HCT116 (cell line): ENCODE data around the gene FTSJ3.
A peak's percentile ranks its signal among the peaks of the same experiment; 100 is the strongest.

Experiments used
- ELF1 ChIP-seq: IDR thresholded peaks from 2 replicates; pipeline ENCODE4 v1.6.1; 2012; ENCODE audit warnings: low read depth, borderline replicate concordance
- TF ChIP-seq, protein P1 (sequence below), 3 experiments: fragments of 200-600 bp in 1 of 3; sonication (generic) in 1 of 3; IDR thresholded peaks in 2 of 3; conservative IDR thresholded peaks in 1 of 3; 2 replicates each; pipeline ENCODE4 v1.5.1; 2012 to 2017; ENCODE audit warnings: low read depth in 2 of 3, low read length in 2 of 3, antibody characterized with exemption in 1 of 3, borderline replicate concordance in 1 of 3, control low read depth in 1 of 3, mild to moderate bottlenecking in 1 of 3, mixed read lengths in 1 of 3, mixed run types in 1 of 3, moderate library complexity in 1 of 3; ENCODE audit not compliant: insufficient read depth in 1 of 3

DNA sequence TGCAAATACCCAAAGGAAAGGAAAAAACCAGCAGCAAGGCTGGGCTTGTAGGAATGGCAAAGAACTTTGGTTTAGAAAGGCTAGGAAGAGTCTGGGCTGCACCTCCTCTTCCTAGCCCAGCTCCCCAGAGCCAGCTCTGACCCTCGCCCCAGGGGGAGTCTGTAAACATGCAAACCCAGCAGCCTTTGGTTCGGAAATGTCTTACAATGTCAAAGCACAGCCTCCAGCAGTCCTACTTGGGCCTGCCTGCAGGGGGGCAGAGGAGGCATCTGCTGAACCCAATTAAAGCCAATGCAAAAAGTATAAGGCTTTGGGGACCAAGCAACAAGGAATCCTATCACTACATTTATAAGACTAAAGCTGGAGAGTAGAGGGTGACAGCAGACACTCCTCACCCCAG, 5.0 kb upstream of the FTSJ3 start:
- TF ChIP-seq, protein P1, sequence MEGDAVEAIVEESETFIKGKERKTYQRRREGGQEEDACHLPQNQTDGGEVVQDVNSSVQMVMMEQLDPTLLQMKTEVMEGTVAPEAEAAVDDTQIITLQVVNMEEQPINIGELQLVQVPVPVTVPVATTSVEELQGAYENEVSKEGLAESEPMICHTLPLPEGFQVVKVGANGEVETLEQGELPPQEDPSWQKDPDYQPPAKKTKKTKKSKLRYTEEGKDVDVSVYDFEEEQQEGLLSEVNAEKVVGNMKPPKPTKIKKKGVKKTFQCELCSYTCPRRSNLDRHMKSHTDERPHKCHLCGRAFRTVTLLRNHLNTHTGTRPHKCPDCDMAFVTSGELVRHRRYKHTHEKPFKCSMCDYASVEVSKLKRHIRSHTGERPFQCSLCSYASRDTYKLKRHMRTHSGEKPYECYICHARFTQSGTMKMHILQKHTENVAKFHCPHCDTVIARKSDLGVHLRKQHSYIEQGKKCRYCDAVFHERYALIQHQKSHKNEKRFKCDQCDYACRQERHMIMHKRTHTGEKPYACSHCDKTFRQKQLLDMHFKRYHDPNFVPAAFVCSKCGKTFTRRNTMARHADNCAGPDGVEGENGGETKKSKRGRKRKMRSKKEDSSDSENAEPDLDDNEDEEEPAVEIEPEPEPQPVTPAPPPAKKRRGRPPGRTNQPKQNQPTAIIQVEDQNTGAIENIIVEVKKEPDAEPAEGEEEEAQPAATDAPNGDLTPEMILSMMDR (IDR thresholded peaks at IDR 0.05 in 2 of 3, conservative IDR thresholded peaks at IDR 0.05 in 1 of 3; ENCODE audit: borderline replicate concordance in 1 of 3, insufficient read depth in 1 of 3, low read depth in 2 of 3, low read length in 2 of 3) = peak in 1 of 3 experiments; percentile 22; a peak in 1 of 6 replicates
- TF ChIP-seq ELF1 = no peak
